SU-DHL-6 (cell line): ENCODE measurements around the gene FAM53B.

Experiments
- CTCF ChIP-seq: fragments of 200-600 bp; sonication (generic); IDR thresholded peaks from one replicate; pipeline ENCODE4 v1.5.1; 2017; ENCODE audit warnings: antibody characterized with exemption, mild to moderate bottlenecking, low read length, moderate library complexity; ENCODE audit not compliant: insufficient read depth, poor library complexity, severe bottlenecking
- EZH2phosphoT487 ChIP-seq: fragments of 200-600 bp; sonication (generic), shearing (Covaris generic); conservative IDR thresholded peaks from 2 replicates; pipeline ENCODE4 v1.6.1; 2018; ENCODE audit warnings: mild to moderate bottlenecking, antibody characterized with exemption, low read length, moderate library complexity, mixed read lengths

DNA sequence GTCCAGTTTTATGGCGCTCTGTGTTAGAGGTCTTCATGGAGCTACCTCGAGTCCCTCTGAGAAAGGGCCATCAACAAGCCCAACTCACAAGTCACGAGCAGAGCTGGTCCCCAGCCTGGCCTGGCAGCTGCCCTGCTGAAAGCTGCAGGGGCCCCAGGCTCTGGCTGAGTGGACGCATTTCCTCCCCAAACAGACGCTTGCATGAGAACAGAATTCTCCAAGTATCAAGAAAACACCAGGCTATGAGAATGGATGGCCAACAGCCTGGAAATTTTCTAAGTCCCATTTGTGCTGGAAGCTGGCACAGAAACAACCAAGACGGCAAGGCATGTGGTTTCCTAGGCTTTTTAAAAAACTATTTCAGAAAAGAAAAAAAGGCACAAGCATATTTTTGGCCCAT is 114.8 kb downstream of the FAM53B start:
- TF ChIP-seq CTCF (no peak), EZH2phosphoT487 (no peak)
